Activated CD8-positive, alpha-beta T cell treated with anti-CD3 and anti-CD28 coated beads for 36 hours (primary cell): Measurements from ENCODE around the gene PPP4C. TPM values are rescaled to one million over a fixed set of nuclear protein-coding genes. Genes with fewer than 3 reads are reported as not detected.

Experiments used
- ATAC-seq: fragments of 200-7000 bp; cut with Tn5 transposase; one replicate; pipeline ENCODE4 v1.10.0; 2021; ENCODE audit warnings: mild to moderate bottlenecking, moderate library complexity
- CTCF ChIA-PET: fragments of 350-600 bp; sonication (Branson Sonifier 250); formaldehyde crosslinking; loops from one replicate; lab custom pipeline; 2021; ENCODE audit warnings: antibody characterized with exemption; lab: Charles Lee
- POLR2A ChIA-PET: fragments of 350-600 bp; sonication (Branson Sonifier 250); formaldehyde crosslinking; loops from one replicate; lab custom pipeline; 2021; ENCODE audit warnings: antibody characterized with exemption; lab: Charles Lee
- DNase-seq: peaks from one replicate; pipeline ENCODE4 v3.0.0-alpha.2; 2020
- H3K27ac Mint-ChIP-seq: one replicate; pipeline ENCODE4 v1.8.0; 2021; ENCODE audit warnings: mild to moderate bottlenecking, mixed read lengths
- H3K27me3 Mint-ChIP-seq: one replicate; pipeline ENCODE4 v1.8.0; 2021; ENCODE audit warnings: mixed read lengths
- H3K36me3 Mint-ChIP-seq: one replicate; pipeline ENCODE4 v1.8.0; 2021; ENCODE audit warnings: low read depth, mixed read lengths
- H3K4me1 Mint-ChIP-seq: one replicate; pipeline ENCODE4 v1.8.0; 2021; ENCODE audit warnings: low read depth, mixed read lengths
- H3K4me3 Mint-ChIP-seq: one replicate; pipeline ENCODE4 v1.8.0; 2021; ENCODE audit warnings: mild to moderate bottlenecking, moderate library complexity, mixed read lengths
- H3K9me3 Mint-ChIP-seq: one replicate; pipeline ENCODE4 v1.8.0; 2021; ENCODE audit warnings: mixed read lengths
- intact Hi-C: fragments of 100-400 bp; cut with micrococcal nuclease; formaldehyde crosslinking; loops from one replicate; pipeline ENCODE4 v1.10.0; 2022
- total RNA-seq, 2 experiments: library from RNA; stranded (reverse); gene quantifications; one replicate each; pipeline ENCODE4 v1.2.3, GENCODE V29; 2021
- TF ChIP-seq, protein P1 (sequence below): fragments of 200-600 bp; IDR thresholded peaks from one replicate; pipeline ENCODE4 v1.8.0; 2022; ENCODE audit warnings: antibody characterized with exemption, mild to moderate bottlenecking

PPP4C gene
- total RNA-seq, 2 experiments from 2014 or later, result 116 to 121 TPM

DNA sequence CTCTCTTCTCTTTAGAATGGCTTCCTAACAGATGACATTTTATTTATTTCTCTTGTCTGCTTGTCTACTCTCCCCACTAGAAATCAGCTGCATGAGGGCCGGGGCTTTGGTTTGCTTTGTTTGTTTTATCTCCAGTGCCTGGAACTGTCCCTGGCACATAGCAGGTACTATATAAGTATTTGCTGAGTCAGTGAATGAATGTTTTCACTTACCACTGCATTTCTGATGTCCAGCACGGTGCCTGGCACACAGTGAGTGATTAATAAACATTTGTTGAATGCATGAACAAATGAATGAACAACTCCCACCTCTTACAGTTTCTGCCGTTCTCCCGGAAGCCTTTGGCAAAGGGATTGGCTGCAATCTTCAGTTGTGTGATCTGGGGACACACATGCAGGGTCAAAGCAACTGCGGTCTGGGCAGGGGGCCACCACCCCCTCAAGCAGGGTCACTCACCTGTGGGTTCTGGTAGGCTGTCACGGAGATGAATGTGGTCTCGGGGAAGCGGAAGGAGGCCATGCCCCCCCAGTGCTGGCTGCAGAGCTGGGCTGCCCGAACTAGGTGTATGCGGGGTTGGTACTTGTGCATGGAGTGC is 12.5 kb downstream of the PPP4C start:
- Mint-ChIP-seq H3K4me3 (no peak overlapping the region), H3K27me3 (no peaks in the 10 kb centered on the region), H3K9me3 (no peaks in the 10 kb centered on the region), H3K36me3 (peaks cover 11% of the 10 kb centered on the region), H3K27ac (peak overlapping the region; percentile 37), H3K4me1 (peaks cover 28% of the 10 kb centered on the region)
- intact Hi-C loops, result no loop called here
- ChIA-PET POLR2A (interaction anchor here (1.0 to 4.9 kb wide), 2 partner anchors 22 to 280 kb away, joined by 4 to 41 read pairs; partner anchors contain the start of gene ALDOA), CTCF (interaction anchor here (1.3 to 5.4 kb wide), 2 partner anchors 9 to 12 kb away, joined by 3 to 60 read pairs; partner anchors contain the start of gene PPP4C)
- TF ChIP-seq, protein P1, sequence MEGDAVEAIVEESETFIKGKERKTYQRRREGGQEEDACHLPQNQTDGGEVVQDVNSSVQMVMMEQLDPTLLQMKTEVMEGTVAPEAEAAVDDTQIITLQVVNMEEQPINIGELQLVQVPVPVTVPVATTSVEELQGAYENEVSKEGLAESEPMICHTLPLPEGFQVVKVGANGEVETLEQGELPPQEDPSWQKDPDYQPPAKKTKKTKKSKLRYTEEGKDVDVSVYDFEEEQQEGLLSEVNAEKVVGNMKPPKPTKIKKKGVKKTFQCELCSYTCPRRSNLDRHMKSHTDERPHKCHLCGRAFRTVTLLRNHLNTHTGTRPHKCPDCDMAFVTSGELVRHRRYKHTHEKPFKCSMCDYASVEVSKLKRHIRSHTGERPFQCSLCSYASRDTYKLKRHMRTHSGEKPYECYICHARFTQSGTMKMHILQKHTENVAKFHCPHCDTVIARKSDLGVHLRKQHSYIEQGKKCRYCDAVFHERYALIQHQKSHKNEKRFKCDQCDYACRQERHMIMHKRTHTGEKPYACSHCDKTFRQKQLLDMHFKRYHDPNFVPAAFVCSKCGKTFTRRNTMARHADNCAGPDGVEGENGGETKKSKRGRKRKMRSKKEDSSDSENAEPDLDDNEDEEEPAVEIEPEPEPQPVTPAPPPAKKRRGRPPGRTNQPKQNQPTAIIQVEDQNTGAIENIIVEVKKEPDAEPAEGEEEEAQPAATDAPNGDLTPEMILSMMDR, result no peak
- DNase-seq (no peak), ATAC-seq (no peak)

DNA sequence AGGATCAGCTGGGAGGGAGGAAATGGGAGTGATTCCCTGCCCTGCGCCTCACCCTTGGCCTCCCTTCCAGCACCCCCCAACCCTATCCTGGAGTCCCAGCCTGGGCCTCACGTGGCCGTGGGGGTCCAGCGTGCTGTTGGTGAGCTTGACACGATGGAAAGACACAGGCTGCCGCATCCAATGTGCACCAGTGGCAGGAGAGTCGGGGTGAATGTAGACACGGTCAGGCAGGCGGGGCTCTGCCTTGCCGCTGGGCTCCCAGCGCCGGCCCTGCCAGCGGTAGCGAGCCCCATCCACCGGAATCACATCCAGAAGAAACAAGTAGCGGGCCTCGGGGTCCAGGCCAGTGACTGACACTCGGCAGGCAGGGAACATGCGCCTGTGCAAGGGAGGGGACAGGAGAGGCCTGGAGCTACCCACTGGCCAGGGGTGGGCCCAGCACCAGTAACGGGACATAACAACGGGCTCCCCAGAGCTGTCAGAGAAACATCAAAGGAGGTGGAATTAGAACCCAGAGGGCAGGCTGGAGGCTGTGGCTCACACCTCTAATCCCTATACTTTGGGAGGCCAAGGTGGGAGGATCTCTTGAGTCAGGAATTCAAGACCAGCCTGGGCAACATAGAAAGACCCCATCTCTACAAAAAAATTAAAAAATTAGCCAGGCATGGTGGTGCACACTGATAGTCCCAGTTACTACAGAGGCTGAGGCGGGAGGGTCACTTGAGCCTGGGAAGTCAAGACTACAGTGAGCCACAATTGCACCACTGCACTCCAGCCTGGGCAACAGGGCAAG is 13.2 kb downstream of the PPP4C start:
- intact Hi-C loops, result no loop called here
- H3K36me3 Mint-ChIP-seq, result peaks cover 12% of the 10 kb centered on the region
- H3K4me3 Mint-ChIP-seq, result no peak overlapping the region
- DNase-seq (no peak), ATAC-seq (no peak)
- ChIA-PET POLR2A (interaction anchor here (1.0 to 7.5 kb wide), 4 partner anchors 10 to 281 kb away, joined by 4 to 70 read pairs (median 44); partner anchors contain the start of genes ALDOA and PPP4C), CTCF (interaction anchor here (5.4 kb wide), 1 partner anchor 10 kb away, joined by 60 read pairs; the partner anchor contains the start of gene PPP4C)
- TF ChIP-seq, protein P1, result no peak
- peaks cover 31% of the 10 kb centered on the region for H3K4me1 Mint-ChIP-seq
- H3K27ac Mint-ChIP-seq, result peak overlapping the region; percentile 20
- H3K9me3 Mint-ChIP-seq, result no peaks in the 10 kb centered on the region
- H3K27me3 Mint-ChIP-seq, result no peaks in the 10 kb centered on the region

DNA sequence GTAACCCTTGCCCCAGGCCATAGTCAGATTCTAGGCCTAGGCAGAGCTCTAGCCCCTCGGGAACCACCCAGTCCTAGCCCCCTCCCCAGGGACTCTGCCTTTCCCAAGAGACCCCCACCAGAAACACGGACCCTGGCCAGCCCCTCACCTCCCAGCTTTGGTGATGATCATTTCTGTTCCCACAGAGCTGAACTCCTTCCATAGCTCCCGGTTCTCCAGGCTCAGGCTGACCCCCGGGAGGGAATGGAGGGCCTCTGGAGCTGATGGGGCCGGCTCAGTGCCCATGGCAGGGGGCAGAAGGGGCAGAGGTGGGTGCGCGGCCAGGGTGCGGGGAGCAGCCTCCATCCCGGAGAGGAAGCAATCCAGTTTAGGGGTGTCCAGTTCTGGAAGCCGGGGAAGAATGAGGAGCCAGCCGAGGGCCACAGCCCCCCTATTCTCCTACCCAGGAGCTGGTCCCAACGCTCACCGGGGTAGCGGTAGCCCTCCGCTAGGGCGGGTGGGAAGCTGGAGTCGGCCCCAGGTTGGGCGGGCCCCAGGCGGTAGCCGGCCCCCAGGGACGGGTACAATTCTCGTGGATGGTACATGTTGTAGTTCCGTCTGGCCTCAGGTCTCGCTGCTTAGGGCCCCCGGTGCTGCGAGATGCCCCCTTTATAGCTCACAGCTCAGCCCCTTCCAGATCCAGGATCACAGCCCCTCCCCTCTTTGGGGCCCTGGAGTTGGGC is 15.0 kb downstream of the PPP4C start:
- TF ChIP-seq, protein P1, result no peak

DNA sequence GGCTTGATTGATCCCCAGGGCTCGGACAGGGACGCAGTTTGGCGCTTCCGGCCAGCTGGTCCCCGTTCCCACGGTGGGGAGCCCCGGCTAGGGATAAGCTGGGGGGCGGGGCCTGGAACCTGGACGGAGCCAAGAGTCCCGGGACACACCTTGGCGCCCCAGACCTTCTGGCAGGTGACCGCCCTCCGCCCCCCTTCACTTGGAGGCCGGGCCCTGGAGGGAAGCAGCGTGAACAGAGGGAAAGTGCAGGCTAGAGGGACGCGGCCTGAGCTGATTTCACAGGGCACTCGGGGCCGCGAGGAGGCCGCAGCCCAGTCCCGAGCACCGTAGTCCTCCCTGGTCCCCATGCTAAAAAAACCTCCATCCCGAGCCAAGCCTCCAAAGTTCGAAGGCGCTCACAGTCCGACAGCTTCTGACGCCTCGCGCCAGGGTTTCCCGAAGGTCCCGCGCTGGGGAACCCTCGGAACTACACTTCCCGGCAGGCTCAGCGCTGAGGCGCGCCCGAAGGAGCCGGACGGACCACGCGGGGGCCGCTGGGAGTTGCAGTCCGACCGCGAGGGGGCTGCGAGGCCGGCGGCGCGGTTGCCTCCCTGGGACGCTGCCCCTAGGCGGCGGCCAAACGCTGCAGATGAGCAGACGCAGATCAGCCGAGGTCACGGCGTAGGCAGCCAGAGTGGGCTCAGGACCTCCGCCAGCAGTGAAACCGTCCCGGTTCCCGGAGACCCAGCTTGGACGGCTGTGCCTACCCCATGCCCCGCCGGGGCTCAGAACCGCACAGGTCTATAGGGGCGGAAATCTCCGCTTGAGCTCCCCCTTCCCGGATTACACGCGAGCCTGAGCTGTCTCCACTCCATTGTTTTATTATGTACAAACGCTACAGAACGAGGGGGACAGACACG is 15.9 kb downstream of the PPP4C start, which contains the start of gene TBX6:
TBX6 (minus strand) TSS at position 451 of the 899 bp plus-strand sequence. CDS start 731 bp downstream, outside the sequence.
- no peaks in the 10 kb centered on the region for H3K27me3 Mint-ChIP-seq
- peaks cover under 1% of the 10 kb centered on the region for H3K9me3 Mint-ChIP-seq
- peaks cover 47% of the 10 kb centered on the region for H3K4me1 Mint-ChIP-seq
- TF ChIP-seq, protein P1, result peak; percentile 73
- ATAC-seq (peak; percentile 83), DNase-seq (peak; percentile 95)
- ChIA-PET POLR2A (interaction anchor here (0.6 to 7.5 kb wide), 19 partner anchors 8 to 559 kb away, joined by 3 to 70 read pairs (median 4); partner anchors contain the start of genes ALDOA, CORO1A, KIF22 and PPP4C), CTCF (interaction anchor here (0.7 to 5.4 kb wide), 27 partner anchors 9 to 317 kb away, joined by 3 to 60 read pairs (median 5); partner anchors contain the start of genes ALDOA, CORO1A, GDPD3 and PPP4C)
- peak within 1 kb of the TSS; percentile 90 for H3K4me3 Mint-ChIP-seq
- intact Hi-C loops, result loop anchor here (10.0 kb wide), 2 partner anchors 283 to 463 kb away; partner anchors contain the start of genes MYL11, TBC1D10B and ZNF764
- peak within 1 kb of the TSS; percentile 98 for H3K27ac Mint-ChIP-seq
- H3K36me3 Mint-ChIP-seq, result peaks cover 25% of the 10 kb centered on the region

More for the DNA sequence above, 15.0 kb downstream of the PPP4C start:
- intact Hi-C loops, result loop anchor here (10.0 kb wide), 2 partner anchors 284 to 464 kb away; partner anchors contain the start of genes MYL11, TBC1D10B and ZNF764
- Mint-ChIP-seq H3K4me1 (peaks cover 47% of the 10 kb centered on the region), H3K27me3 (no peaks in the 10 kb centered on the region), H3K27ac (peak overlapping the region; percentile 50), H3K9me3 (no peaks in the 10 kb centered on the region), H3K4me3 (peak overlapping the region; percentile 27), H3K36me3 (peaks cover 21% of the 10 kb centered on the region)
- ATAC-seq (no peak), DNase-seq (no peak)
- POLR2A ChIA-PET, result interaction anchor here (0.7 to 7.5 kb wide), 10 partner anchors 11 to 300 kb away, joined by 3 to 70 read pairs (median 4); partner anchors contain the start of genes ALDOA, CORO1A, KIF22 and PPP4C
- CTCF ChIA-PET, result interaction anchor here (0.8 to 5.4 kb wide), 13 partner anchors 12 to 318 kb away, joined by 3 to 60 read pairs (median 10); partner anchors contain the start of genes ALDOA, GDPD3 and PPP4C
